Choroid plexus epithelial cell (primary cell): Measurements from ENCODE around the gene URGCP.

Experiments
- DNase-seq: peaks from one replicate; pipeline ENCODE4 v3.0.0-alpha.2; 2010; ENCODE audit warnings: low read depth
- H3K4me3 ChIP-seq: 2 replicates; pipeline ENCODE4 v1.5.1; 2011; ENCODE audit warnings: low read depth, mild to moderate bottlenecking, control low read depth, low read length, moderate library complexity
- TF ChIP-seq, protein P1 (sequence below): conservative IDR thresholded peaks from 2 replicates; pipeline ENCODE4 v1.5.1; 2011; ENCODE audit warnings: low read depth, mild to moderate bottlenecking, control low read depth, inconsistent platforms, low read length, moderate library complexity

The URGCP gene

DNA sequence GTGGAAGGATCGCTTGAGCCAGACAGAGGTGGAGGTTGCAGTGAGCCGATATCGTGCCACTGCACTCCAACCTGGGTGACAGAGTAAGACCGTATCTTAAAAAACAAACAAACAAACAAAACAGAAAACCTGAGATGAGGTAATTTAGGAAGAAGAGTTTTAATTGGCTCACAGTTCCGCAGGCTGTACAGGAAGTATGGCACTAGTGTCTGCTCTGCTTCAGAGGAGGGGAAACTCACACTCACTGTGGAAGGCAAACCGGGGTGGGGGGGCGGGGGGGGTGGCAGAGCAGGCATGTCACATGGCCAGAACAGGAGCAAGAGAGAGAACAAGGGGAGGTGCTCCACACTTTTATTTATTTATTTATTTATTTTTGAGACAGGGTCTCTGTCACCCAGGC is 24.9 kb upstream of the URGCP start:
- DNase-seq = no peak
- H3K4me3 ChIP-seq = no peak overlapping the region
- TF ChIP-seq, protein P1, sequence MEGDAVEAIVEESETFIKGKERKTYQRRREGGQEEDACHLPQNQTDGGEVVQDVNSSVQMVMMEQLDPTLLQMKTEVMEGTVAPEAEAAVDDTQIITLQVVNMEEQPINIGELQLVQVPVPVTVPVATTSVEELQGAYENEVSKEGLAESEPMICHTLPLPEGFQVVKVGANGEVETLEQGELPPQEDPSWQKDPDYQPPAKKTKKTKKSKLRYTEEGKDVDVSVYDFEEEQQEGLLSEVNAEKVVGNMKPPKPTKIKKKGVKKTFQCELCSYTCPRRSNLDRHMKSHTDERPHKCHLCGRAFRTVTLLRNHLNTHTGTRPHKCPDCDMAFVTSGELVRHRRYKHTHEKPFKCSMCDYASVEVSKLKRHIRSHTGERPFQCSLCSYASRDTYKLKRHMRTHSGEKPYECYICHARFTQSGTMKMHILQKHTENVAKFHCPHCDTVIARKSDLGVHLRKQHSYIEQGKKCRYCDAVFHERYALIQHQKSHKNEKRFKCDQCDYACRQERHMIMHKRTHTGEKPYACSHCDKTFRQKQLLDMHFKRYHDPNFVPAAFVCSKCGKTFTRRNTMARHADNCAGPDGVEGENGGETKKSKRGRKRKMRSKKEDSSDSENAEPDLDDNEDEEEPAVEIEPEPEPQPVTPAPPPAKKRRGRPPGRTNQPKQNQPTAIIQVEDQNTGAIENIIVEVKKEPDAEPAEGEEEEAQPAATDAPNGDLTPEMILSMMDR = no peak

DNA sequence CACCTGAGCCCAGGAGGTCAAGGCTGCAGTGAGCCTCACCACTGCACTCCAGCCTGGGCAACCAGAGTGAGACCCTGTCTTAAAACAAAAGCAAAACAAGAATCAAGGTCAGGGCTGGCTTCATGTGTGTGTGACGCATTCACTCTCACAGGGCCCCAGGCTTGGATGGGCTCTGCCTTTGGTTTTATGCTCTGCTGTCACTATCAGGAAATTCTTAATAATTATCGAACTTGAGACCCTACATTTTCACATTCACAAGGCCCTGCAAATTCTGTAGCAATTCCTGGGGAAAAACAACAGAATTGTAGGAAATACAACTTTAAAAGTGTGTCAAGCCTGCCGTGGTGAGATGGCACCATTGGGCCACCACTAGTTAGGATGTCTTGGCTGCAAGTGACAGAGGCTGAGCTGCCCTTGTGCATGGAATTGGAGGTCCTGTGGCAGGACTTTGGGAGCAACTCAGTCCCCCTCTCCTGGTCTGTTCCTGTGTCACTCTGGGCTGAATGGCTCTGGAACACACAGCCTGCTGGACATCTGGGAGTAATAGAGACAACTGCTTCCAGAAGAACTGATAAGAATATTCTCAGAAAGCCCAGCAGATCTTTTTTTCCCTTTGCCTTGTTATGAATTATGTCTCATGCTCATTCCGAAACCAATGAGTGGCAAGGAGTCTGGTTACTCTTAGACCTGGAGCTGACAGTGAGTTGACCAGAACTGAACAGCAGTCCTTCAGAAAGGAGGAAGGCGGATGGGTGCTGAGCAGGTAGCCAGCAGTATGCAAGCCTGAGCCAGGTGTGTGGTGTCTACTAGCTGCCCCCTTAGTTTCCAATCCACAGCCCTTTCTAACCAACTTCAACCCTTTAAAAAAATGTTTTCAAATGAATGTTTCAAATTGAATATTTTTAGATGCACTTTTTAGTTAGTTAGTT is 23.4 kb upstream of the URGCP start:
- TF ChIP-seq, protein P1 = no peak
- no peak for DNase-seq
- H3K4me3 ChIP-seq = no peak overlapping the region

DNA sequence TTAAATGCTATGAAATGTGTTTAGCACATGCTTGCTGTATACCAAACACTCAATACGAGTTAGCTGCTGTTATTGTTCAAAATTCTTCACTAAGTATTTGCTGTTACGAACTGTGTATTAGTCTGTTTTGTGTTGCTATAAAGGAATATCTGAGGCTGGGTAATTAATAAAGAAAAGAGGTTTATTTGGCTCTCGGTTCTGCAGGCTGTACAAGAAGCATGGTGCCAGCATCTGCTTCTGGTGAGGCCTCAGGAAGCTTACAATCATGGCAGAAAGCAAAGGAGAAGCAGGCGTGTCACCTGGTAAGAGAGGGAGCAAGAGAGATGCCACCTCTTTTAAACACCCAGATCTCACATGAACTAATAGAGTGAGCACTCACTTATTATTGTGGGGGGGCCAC is 21.4 kb upstream of the URGCP start:
- no peak for DNase-seq
- no peak overlapping the region for H3K4me3 ChIP-seq
- TF ChIP-seq, protein P1 = no peak

DNA sequence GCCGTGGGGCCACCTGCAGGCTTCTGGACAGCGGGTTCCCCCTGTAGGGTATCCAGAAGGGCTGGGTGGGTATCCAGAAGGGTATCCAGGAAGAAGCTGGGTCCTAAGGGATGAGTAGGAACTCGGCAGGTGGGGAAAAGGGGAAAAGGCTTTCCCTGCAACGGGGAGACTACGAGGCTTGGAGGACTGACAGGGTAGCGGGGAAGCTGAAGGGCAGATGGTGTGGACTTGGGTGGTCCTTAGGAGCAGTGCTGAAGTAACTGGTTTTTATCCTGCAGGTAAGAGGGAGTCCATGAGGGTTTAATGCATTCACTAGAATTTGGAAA is 20.4 kb upstream of the URGCP start:
- DNase-seq = no peak
- H3K4me3 ChIP-seq = peak overlapping the region; percentile 72
- TF ChIP-seq, protein P1 = peak; percentile 15

DNA sequence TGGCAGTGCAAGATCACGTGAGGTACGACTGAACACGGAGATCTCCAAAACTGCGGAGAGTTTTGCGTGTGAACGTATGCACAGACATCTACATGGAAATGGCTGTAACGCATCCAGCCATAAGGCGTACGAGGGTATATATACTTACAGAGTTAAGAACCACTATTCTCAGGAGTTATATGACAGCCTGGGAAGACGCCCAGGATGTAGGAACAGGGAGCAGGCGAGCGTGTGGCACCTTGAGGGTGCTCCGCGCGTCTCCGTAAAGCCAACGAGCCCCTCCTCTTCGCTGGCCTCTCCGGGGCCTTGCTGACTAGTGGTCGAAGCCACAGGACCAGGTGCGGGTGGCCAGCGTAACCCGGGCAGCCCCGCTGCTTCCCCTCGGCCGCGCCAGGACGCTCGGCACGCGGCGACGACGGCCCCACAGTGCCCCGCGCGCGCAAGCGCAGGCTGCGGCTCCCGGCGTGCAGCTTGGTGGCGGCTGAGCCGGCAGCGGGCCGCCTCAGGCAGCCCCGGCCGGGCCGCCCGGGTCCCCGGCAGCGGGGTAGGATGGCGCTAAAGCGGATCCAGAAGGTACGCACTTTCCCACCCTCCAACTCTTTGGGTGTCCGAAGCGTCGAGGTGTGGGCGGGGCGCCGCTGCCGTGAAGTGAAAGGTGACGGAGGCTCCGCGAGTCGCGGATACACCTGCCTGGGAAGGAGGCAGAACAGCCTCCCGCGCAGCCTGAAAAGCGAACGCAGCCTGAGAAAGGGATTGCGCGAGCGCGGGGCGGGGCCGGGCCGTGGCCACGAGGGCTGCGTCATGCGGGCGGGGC is 19.8 kb upstream of the URGCP start, which contains the start of gene UBE2D4:
Gene UBE2D4, plus strand, starts transcription at position 453 of the 814 bp plus-strand sequence. Its CDS starts 97 bp downstream, at position 550.
- TF ChIP-seq, protein P1 = no peak
- DNase-seq = peak; percentile 69
- peak within 1 kb of the TSS; percentile 72 for H3K4me3 ChIP-seq

DNA sequence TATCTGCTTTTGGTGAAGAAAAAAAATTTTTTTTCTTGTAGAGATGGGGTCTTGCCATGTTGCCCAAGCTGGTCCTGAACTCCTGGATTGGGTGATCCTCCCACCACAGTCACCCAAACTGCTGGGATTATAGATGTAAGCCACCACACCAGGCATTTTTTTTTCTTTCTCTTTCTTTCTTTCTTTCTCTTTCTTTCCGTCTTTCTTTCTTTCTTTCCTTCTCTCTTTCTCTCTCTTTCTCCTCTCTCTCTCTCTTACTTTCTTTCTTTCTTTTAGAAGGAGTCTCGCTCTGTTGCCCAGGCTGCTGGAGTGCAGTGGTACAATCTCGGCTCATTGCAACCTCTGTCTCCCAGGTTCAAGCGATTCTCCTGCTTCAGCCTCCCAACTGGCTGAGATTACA is 16.3 kb upstream of the URGCP start:
- TF ChIP-seq, protein P1 = no peak
- H3K4me3 ChIP-seq = no peak overlapping the region
- DNase-seq = no peak
